OCI-LY3 (cell line): ENCODE measurements around the gene XYLB.
"Not testable (repeated sequence)": the region's sequence is repeated elsewhere in the genome, so short reads cannot be mapped to it uniquely, and the experiment has no call there.

ENCODE experiments used
- H2AFZ ChIP-seq: fragments of 200-600, 300-600 bp; shearing (Covaris generic); 2 replicates; pipeline ENCODE4 v1.6.0; 2014; ENCODE audit warnings: antibody characterized with exemption, low read depth, low read length
- H3K27ac ChIP-seq: fragments of 200-600, 300-600 bp; sonication (generic); 2 replicates; pipeline ENCODE4 v1.5.1; 2014; ENCODE audit warnings: mild to moderate bottlenecking, low read length, moderate library complexity, mixed read lengths
- H3K27me3 ChIP-seq: fragments of 200-600, 300-600 bp; sonication (generic); 2 replicates; pipeline ENCODE4 v1.6.1; 2014; ENCODE audit warnings: low read depth, low read length, mixed read lengths
- H3K36me3 ChIP-seq: fragments of 200-600, 300-600 bp; sonication (generic); replicated peaks from 2 replicates; pipeline ENCODE3; 2014; ENCODE audit warnings: low read depth, low read length, mixed read lengths
- H3K4me1 ChIP-seq: fragments of 300-600, 200-600 bp; sonication (generic); 2 replicates; pipeline ENCODE4 v1.6.1; 2014; ENCODE audit warnings: low read length, mixed read lengths
- H3K4me2 ChIP-seq: fragments of 200-600, 300-600 bp; sonication (generic); 2 replicates; pipeline ENCODE4 v1.6.1; 2014; ENCODE audit warnings: low read length, mixed read lengths
- H3K4me3 ChIP-seq: fragments of 300-600, 200-600 bp; sonication (generic); 2 replicates; pipeline ENCODE4 v1.5.1; 2014; ENCODE audit warnings: antibody characterized with exemption, mild to moderate bottlenecking, low read length, moderate library complexity
- H3K79me2 ChIP-seq: fragments of 300-600, 200-600 bp; shearing (Covaris generic); 2 replicates; pipeline ENCODE4 v1.6.1; 2014; ENCODE audit warnings: mild to moderate bottlenecking, low read length, mixed read lengths
- H3K9ac ChIP-seq: fragments of 300-600, 200-600 bp; shearing (Covaris generic); 2 replicates; pipeline ENCODE4 v1.6.0; 2014; ENCODE audit warnings: mild to moderate bottlenecking, low read length, moderate library complexity
- H3K9me3 ChIP-seq: fragments of 200-600, 300-600 bp; shearing (Covaris generic); 2 replicates; pipeline ENCODE4 v1.6.1; 2014; ENCODE audit warnings: low read length, mixed read lengths; ENCODE audit not compliant: insufficient read depth
- H4K20me1 ChIP-seq: fragments of 200-600, 300-600 bp; sonication (generic); 2 replicates; pipeline ENCODE4 v1.6.1; 2016; ENCODE audit warnings: low read length, mixed read lengths; ENCODE audit not compliant: insufficient read depth
- EZH2phosphoT487 ChIP-seq: fragments of 200-600 bp; shearing (Covaris generic); IDR thresholded peaks from 2 replicates; pipeline ENCODE4 v1.6.1; 2018; ENCODE audit warnings: antibody characterized with exemption, mixed run types, low read depth
- TF ChIP-seq, protein P1 (sequence below): fragments of 200-600, 300-600 bp; sonication (generic); IDR thresholded peaks from 2 replicates; pipeline ENCODE4 v1.5.1; 2014; ENCODE audit warnings: antibody characterized with exemption, low read length, low read depth

The XYLB gene

GRCh38 chr3:38433661-38434060 lies 87.1 kb downstream of the XYLB start:
- not testable (repeated sequence) for H3K4me2 ChIP-seq, H3K27ac ChIP-seq, H3K4me3 ChIP-seq, H3K27me3 ChIP-seq, H3K79me2 ChIP-seq, H2AFZ ChIP-seq, H3K4me1 ChIP-seq, H4K20me1 ChIP-seq, H3K9ac ChIP-seq
- Histone ChIP-seq H3K9me3 (peaks cover 27% of the 10 kb centered on the region; the same call in 1 of the 2 replicates), H3K36me3 (peaks cover 15% of the 10 kb centered on the region)

DNA sequence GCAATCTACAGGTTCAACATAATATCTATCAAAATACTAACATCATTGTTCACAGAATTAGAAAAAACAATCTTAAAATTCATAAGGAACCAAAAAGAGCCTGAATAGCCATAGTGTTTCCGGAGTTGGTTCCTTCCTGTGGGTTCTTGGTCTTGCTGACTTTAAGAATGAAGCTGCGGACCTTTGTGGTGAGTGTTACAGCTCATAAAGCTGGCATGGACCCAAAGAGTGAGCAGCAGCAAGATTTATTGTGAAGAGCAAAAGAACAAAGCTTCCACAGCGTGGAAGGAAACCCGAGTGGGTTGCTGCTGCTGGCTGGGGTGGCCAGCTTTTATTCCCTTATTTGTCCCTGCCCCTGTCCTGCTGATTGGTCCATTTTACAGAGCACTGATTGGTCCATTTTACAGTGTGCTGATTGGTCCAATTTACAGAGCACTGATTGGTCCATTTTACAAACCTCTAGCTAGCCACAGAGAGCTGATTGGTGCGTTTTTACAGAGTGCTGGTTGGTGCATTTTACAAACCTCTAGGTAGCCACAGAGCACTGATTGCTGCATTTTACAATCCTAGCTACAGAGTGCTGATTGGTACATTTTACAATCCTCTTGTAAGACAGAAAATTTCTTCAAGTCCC lies 92.0 kb downstream of the XYLB start:
- H3K9ac ChIP-seq, H2AFZ ChIP-seq, H3K4me1 ChIP-seq, H3K4me2 ChIP-seq, H3K27ac ChIP-seq, H3K36me3 ChIP-seq, H3K4me3 ChIP-seq, H3K79me2 ChIP-seq, H4K20me1 ChIP-seq, H3K27me3 ChIP-seq: not testable (repeated sequence)
- H3K9me3 ChIP-seq: peaks cover 14% of the 10 kb centered on the region; the same call in 1 of the 2 replicates

- not testable (repeated sequence) for H3K36me3 ChIP-seq, H3K4me3 ChIP-seq, H3K4me2 ChIP-seq, H3K27me3 ChIP-seq, H3K79me2 ChIP-seq, H3K27ac ChIP-seq, H3K9ac ChIP-seq, H4K20me1 ChIP-seq, H2AFZ ChIP-seq, H3K4me1 ChIP-seq, H3K9me3 ChIP-seq
Observed at GRCh38 chr3:38443205-38443604, 96.6 kb downstream of the XYLB start.

DNA sequence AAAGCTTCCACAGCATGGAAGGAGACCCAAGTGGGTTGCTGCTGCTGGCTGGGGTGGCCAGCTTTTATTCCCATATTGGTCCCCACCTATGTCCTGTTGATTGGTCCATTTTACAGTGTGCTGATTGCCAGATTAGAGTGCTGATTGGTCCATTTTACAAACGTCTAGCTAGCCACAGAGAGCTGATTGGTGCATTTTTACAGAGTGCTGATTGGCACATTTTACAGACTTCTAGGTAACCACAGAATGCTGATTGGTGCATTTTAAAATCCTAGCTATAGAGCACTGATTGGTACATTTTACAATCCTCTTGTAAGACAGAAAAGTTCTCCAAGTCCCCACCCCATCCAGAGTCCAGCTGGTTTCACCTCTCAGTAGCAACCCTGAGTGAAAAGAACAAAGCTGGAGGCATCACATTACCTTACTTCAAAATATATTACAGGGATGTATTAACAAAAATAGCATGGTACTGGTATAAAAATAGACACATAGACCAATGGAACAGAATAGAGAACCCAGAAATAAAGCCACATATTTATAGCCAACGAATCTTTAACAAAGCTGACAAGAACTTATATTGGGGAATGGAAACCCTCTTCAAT lies 99.6 kb downstream of the XYLB start:
- no peak overlapping the region for H3K4me2 ChIP-seq
- no peaks in the 10 kb centered on the region for H3K4me1 ChIP-seq
- H4K20me1 ChIP-seq: no peaks in the 10 kb centered on the region
- H3K4me3 ChIP-seq: no peak overlapping the region
- H3K79me2 ChIP-seq: no peaks in the 10 kb centered on the region
- H3K36me3 ChIP-seq: no peaks in the 10 kb centered on the region
- no peak for TF ChIP-seq EZH2phosphoT487
- TF ChIP-seq, protein P1, sequence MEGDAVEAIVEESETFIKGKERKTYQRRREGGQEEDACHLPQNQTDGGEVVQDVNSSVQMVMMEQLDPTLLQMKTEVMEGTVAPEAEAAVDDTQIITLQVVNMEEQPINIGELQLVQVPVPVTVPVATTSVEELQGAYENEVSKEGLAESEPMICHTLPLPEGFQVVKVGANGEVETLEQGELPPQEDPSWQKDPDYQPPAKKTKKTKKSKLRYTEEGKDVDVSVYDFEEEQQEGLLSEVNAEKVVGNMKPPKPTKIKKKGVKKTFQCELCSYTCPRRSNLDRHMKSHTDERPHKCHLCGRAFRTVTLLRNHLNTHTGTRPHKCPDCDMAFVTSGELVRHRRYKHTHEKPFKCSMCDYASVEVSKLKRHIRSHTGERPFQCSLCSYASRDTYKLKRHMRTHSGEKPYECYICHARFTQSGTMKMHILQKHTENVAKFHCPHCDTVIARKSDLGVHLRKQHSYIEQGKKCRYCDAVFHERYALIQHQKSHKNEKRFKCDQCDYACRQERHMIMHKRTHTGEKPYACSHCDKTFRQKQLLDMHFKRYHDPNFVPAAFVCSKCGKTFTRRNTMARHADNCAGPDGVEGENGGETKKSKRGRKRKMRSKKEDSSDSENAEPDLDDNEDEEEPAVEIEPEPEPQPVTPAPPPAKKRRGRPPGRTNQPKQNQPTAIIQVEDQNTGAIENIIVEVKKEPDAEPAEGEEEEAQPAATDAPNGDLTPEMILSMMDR: no peak
- no peak overlapping the region for H3K27ac ChIP-seq
- H3K9me3 ChIP-seq: 0 out of 2 replicates have a peak, but pooled peaks cover 4% of the 10 kb centered on the region
- no peak overlapping the region for H3K9ac ChIP-seq
- no peak overlapping the region for H2AFZ ChIP-seq
- no peaks in the 10 kb centered on the region for H3K27me3 ChIP-seq

- H3K27ac ChIP-seq: no peak overlapping the region
- H3K27me3 ChIP-seq: no peaks in the 10 kb centered on the region
- H4K20me1 ChIP-seq: no peaks in the 10 kb centered on the region
Observed at GRCh38 chr3:38446812-38447211, 100.2 kb downstream of the XYLB start.

More at GRCh38 chr3:38446812-38447211, 100.2 kb downstream of the XYLB start:
- no peaks in the 10 kb centered on the region for H3K79me2 ChIP-seq
- H3K9me3 ChIP-seq: 0 out of 2 replicates have a peak, but pooled peaks cover 4% of the 10 kb centered on the region
- H3K36me3 ChIP-seq: no peaks in the 10 kb centered on the region
- H3K4me1 ChIP-seq: no peaks in the 10 kb centered on the region
- no peak overlapping the region for H3K4me3 ChIP-seq
- no peak overlapping the region for H3K4me2 ChIP-seq
- H2AFZ ChIP-seq: no peak overlapping the region
- TF ChIP-seq EZH2phosphoT487: no peak
- TF ChIP-seq, protein P1: no peak
- no peak overlapping the region for H3K9ac ChIP-seq
